Skeletal muscle tissue (tissue), 4 donors: ENCODE results near the gene GNA12. TPM values are rescaled to one million over a fixed set of nuclear protein-coding genes. Genes with fewer than 3 reads are reported as not detected.
"Not testable (repeated sequence)": the region's sequence is repeated elsewhere in the genome, so short reads cannot be mapped to it uniquely, and the experiment has no call there.

Experiments
- H3K27ac ChIP-seq: one replicate; pipeline ENCODE4 v1.7.0; 2013; ENCODE audit warnings: mild to moderate bottlenecking, low read depth, low read length, inconsistent platforms
- H3K27me3 ChIP-seq, 3 donors: one replicate each; pipeline ENCODE4 v1.7.0; 2013; ENCODE audit warnings: low read length in 3 of 3; ENCODE audit not compliant: control insufficient read depth in 3 of 3, insufficient read depth in 3 of 3
- H3K36me3 ChIP-seq, 3 donors: one replicate each; pipeline ENCODE4 v1.7.0; 2013; ENCODE audit warnings: low read length in 3 of 3; ENCODE audit not compliant: control insufficient read depth in 3 of 3, insufficient read depth in 3 of 3
- H3K4me1 ChIP-seq, 3 donors: one replicate each; pipeline ENCODE4 v1.7.0; 2013; ENCODE audit warnings: low read length in 3 of 3, mild to moderate bottlenecking in 3 of 3; ENCODE audit not compliant: control insufficient read depth in 3 of 3, insufficient read depth in 3 of 3
- H3K4me3 ChIP-seq, 3 donors: one replicate each; pipeline ENCODE4 v1.7.0; 2013; ENCODE audit warnings: low read length in 3 of 3
- H3K9ac ChIP-seq, 3 donors: one replicate each; pipeline ENCODE4 v1.7.0; 2013; ENCODE audit warnings: low read length in 3 of 3, mild to moderate bottlenecking in 3 of 3, moderate library complexity in 2 of 3, low read depth in 1 of 3
- H3K9me3 ChIP-seq, 3 donors: one replicate each; pipeline ENCODE4 v1.7.0; 2013; ENCODE audit warnings: low read length in 3 of 3; ENCODE audit not compliant: control insufficient read depth in 3 of 3
- total RNA-seq: library from RNA; depleted of rRNA; stranded (reverse); fragments of >200 nt; gene quantifications from one replicate; pipeline ENCODE4 v1.2.3, GENCODE V29; 2014
- donor health status: Osteomylitis.

GNA12 gene
- total RNA-seq, 1 donor from 2014 or later = 9.9 TPM

GRCh38 chr7:2681929-2682799, 161.9 kb downstream of the GNA12 start:
- Histone ChIP-seq H3K27me3 (peaks cover 30 to 48% (median 39%) of the 10 kb centered on the region in 3 donors), H3K9ac (no peak overlapping the region), H3K36me3 (no peaks in the 10 kb centered on the region)

GRCh38 chr7:2680792-2681490, 163.2 kb downstream of the GNA12 start:
- Histone ChIP-seq H3K27me3 (peaks cover 20 to 40% (median 32%) of the 10 kb centered on the region in 3 donors), H3K4me3 (no peak overlapping the region), H3K9me3 (no peaks in the 10 kb centered on the region), H3K27ac (no peak overlapping the region), H3K4me1 (no peaks in the 10 kb centered on the region), H3K9ac (no peak overlapping the region), H3K36me3 (no peaks in the 10 kb centered on the region)

More at GRCh38 chr7:2681929-2682799, 161.9 kb downstream of the GNA12 start:
- Histone ChIP-seq H3K9me3 (no peaks in the 10 kb centered on the region), H3K4me1 (peaks cover 0 to under 1% (median 0%) of the 10 kb centered on the region in 3 donors), H3K4me3 (no peak overlapping the region), H3K27ac (no peak overlapping the region)

GRCh38 chr7:2680256-2680655, 163.9 kb downstream of the GNA12 start:
- H3K9ac ChIP-seq = no peak overlapping the region
- no peaks in the 10 kb centered on the region for H3K36me3 ChIP-seq
- no peak overlapping the region for H3K4me3 ChIP-seq
- peaks cover 0 to 3% (median 0%) of the 10 kb centered on the region in 3 donors for H3K9me3 ChIP-seq
- peaks cover 18 to 38% (median 29%) of the 10 kb centered on the region in 3 donors for H3K27me3 ChIP-seq
- no peaks in the 10 kb centered on the region for H3K4me1 ChIP-seq
- no peak overlapping the region for H3K27ac ChIP-seq

- H3K36me3 ChIP-seq, H3K9ac ChIP-seq, H3K27ac ChIP-seq, H3K4me3 ChIP-seq, H3K9me3 ChIP-seq, H3K4me1 ChIP-seq: not testable (repeated sequence)
- peaks cover 17 to 36% (median 27%) of the 10 kb centered on the region in 3 donors for H3K27me3 ChIP-seq
Measured at GRCh38 chr7:2679135-2680127, 164.7 kb downstream of the GNA12 start.

GRCh38 chr7:2678454-2678853, 165.7 kb downstream of the GNA12 start:
- H3K27ac ChIP-seq, H3K9ac ChIP-seq, H3K4me3 ChIP-seq, H3K36me3 ChIP-seq, H3K9me3 ChIP-seq, H3K4me1 ChIP-seq: not testable (repeated sequence)
- peaks cover 14 to 32% (median 26%) of the 10 kb centered on the region in 3 donors for H3K27me3 ChIP-seq

Other genes with a start within 250 kb of the GNA12 start
- 18.8 TPM for gene TTYH3, start 212.3 kb downstream of the GNA12 start, total RNA-seq
- gene AMZ1, start 156.1 kb downstream of the GNA12 start, total RNA-seq = under 0.01 TPM
- gene CARD11, start 199.6 kb upstream of the GNA12 start, total RNA-seq = 1.0 TPM